Suprapubic skin (tissue), 4 donors: ENCODE results near the gene P2RY14. TPM values are rescaled to one million over a fixed set of nuclear protein-coding genes. Genes with fewer than 3 reads are reported as not detected.
"Not testable (repeated sequence)": the region's sequence is repeated elsewhere in the genome, so short reads cannot be mapped to it uniquely, and the experiment has no call there.

Experiments
- DNase-seq, 2 donors: peaks; one replicate each; pipeline ENCODE4 v3.0.0-alpha.2; 2019; ENCODE audit warnings: low spot score in 2 of 2
- H3K27ac ChIP-seq: fragments of 200-600 bp; sonication (generic); one replicate; pipeline ENCODE4 v1.5.1; 2019
- H3K27me3 ChIP-seq: fragments of 200-600 bp; sonication (generic); one replicate; pipeline ENCODE4 v1.5.1; 2019
- H3K36me3 ChIP-seq: fragments of 200-600 bp; sonication (generic); one replicate; pipeline ENCODE4 v1.5.1; 2019
- H3K4me1 ChIP-seq: fragments of 200-600 bp; sonication (generic); one replicate; pipeline ENCODE4 v1.5.1; 2019
- H3K4me3 ChIP-seq: fragments of 200-600 bp; sonication (generic); one replicate; pipeline ENCODE4 v1.5.1; 2019; ENCODE audit warnings: mild to moderate bottlenecking
- H3K9me3 ChIP-seq: fragments of 200-600 bp; sonication (generic); one replicate; pipeline ENCODE4 v1.5.1; 2019
- CTCF ChIP-seq, 2 donors: fragments of 200-600 bp in 1 of 2; fragments of 450-650 bp in 1 of 2; sonication (generic) in 1 of 2; IDR thresholded peaks; one replicate each; pipeline ENCODE4 v1.5.1; 2016 to 2019; ENCODE audit warnings: antibody characterized with exemption in 2 of 2, mild to moderate bottlenecking in 1 of 2, moderate library complexity in 1 of 2
- EP300 ChIP-seq: sonication (generic); formaldehyde crosslinking; IDR thresholded peaks from one replicate; pipeline ENCODE4 v1.6.1; 2017; ENCODE audit warnings: antibody characterized with exemption
- POLR2A ChIP-seq, 2 donors: fragments of 450-650 bp; IDR thresholded peaks; one replicate each; pipeline ENCODE4 v1.6.1; 2017; ENCODE audit warnings: antibody characterized with exemption in 2 of 2, mild to moderate bottlenecking in 2 of 2, moderate library complexity in 2 of 2
- POLR2AphosphoS5 ChIP-seq, 3 donors: sonication (generic); formaldehyde crosslinking; IDR thresholded peaks; one replicate each; pipeline ENCODE4 v1.6.1; 2017; ENCODE audit warnings: antibody characterized with exemption in 3 of 3
- WGBS: methylation state at CpG from one replicate; pipeline ENCODE4 v1.1.5; 2018; 5-methylcytosine and 5-hydroxymethylcytosine counted together
- total RNA-seq, 4 donors: library from RNA; depleted of rRNA; stranded (reverse); fragments of >200 nt; gene quantifications; one replicate each; pipeline ENCODE4 v1.1.0, GENCODE V29; 2016

The P2RY14 gene
- total RNA-seq, 4 donors from 2014 or later: 1.1 to 4.2 (median 2.4) TPM

- TF ChIP-seq CTCF (IDR thresholded peaks at IDR 0.05) (no peak), EP300 (no peak), POLR2AphosphoS5 (IDR thresholded peaks at IDR 0.05) (no peak), POLR2A (IDR thresholded peaks at IDR 0.05) (no peak)
- Histone ChIP-seq H3K9me3 (no peaks in the 10 kb centered on the region), H3K27ac (no peak overlapping the region), H3K4me3 (no peak overlapping the region), H3K4me1 (no peaks in the 10 kb centered on the region), H3K36me3 (no peaks in the 10 kb centered on the region), H3K27me3 (no peaks in the 10 kb centered on the region)
- no peak for DNase-seq
- 84% methylated on average over 1 of the region's 1 CpG for WGBS
Observed at GRCh38 chr3:151256749-151257148, 21.6 kb downstream of the P2RY14 start.

- Histone ChIP-seq H3K27me3 (no peaks in the 10 kb centered on the region), H3K4me3 (no peak overlapping the region), H3K27ac (no peak overlapping the region), H3K36me3 (no peaks in the 10 kb centered on the region), H3K9me3 (no peaks in the 10 kb centered on the region), H3K4me1 (peaks cover 4% of the 10 kb centered on the region)
- 63% methylated on average over 3 of the region's 3 CpGs for WGBS
- TF ChIP-seq POLR2A (IDR thresholded peaks at IDR 0.05) (no peak), EP300 (no peak)
- DNase-seq: no peak
Observed at GRCh38 chr3:151248772-151249337, 29.5 kb downstream of the P2RY14 start.

GRCh38 chr3:151242006-151242405 is 36.3 kb downstream of the P2RY14 start:
- H3K36me3 ChIP-seq, H3K4me3 ChIP-seq, H3K9me3 ChIP-seq, H3K27me3 ChIP-seq, H3K27ac ChIP-seq, DNase-seq, H3K4me1 ChIP-seq: not testable (repeated sequence)
- 90% methylated on average over 18 of the region's 18 CpGs for WGBS

GRCh38 chr3:151236736-151237135 is 41.6 kb downstream of the P2RY14 start:
- H3K27ac ChIP-seq: no peak overlapping the region
- H3K4me3 ChIP-seq: no peak overlapping the region
- H3K27me3 ChIP-seq: no peaks in the 10 kb centered on the region
- no peaks in the 10 kb centered on the region for H3K36me3 ChIP-seq
- TF ChIP-seq POLR2AphosphoS5 (IDR thresholded peaks at IDR 0.05) (no peak), CTCF (IDR thresholded peaks at IDR 0.05) (no peak), POLR2A (IDR thresholded peaks at IDR 0.05) (no peak), EP300 (no peak)
- H3K9me3 ChIP-seq: no peaks in the 10 kb centered on the region
- WGBS: 87% methylated on average over 7 of the region's 7 CpGs
- DNase-seq: no peak
- no peaks in the 10 kb centered on the region for H3K4me1 ChIP-seq

GRCh38 chr3:151236316-151236715 is 42.0 kb downstream of the P2RY14 start:
- no peak overlapping the region for H3K4me3 ChIP-seq
- no peaks in the 10 kb centered on the region for H3K27me3 ChIP-seq
- no peaks in the 10 kb centered on the region for H3K36me3 ChIP-seq
- H3K9me3 ChIP-seq: no peaks in the 10 kb centered on the region
- TF ChIP-seq POLR2A (IDR thresholded peaks at IDR 0.05): no peak
- TF ChIP-seq CTCF (IDR thresholded peaks at IDR 0.05): no peak
- TF ChIP-seq EP300: no peak
- no peak for TF ChIP-seq POLR2AphosphoS5 (IDR thresholded peaks at IDR 0.05)
- no peaks in the 10 kb centered on the region for H3K4me1 ChIP-seq
- no peak overlapping the region for H3K27ac ChIP-seq
- DNase-seq: no peak
- WGBS: 54% methylated on average over 2 of the region's 2 CpGs

GRCh38 chr3:151234825-151235224 is 43.5 kb downstream of the P2RY14 start:
- Histone ChIP-seq H3K9me3 (no peaks in the 10 kb centered on the region), H3K27me3 (no peaks in the 10 kb centered on the region), H3K4me1 (peaks cover 4% of the 10 kb centered on the region), H3K36me3 (no peaks in the 10 kb centered on the region), H3K27ac (no peak overlapping the region), H3K4me3 (no peak overlapping the region)
- no peak for TF ChIP-seq POLR2A (IDR thresholded peaks at IDR 0.05)
- TF ChIP-seq CTCF (IDR thresholded peaks at IDR 0.05): no peak
- no peak for TF ChIP-seq EP300
- no peak for TF ChIP-seq POLR2AphosphoS5 (IDR thresholded peaks at IDR 0.05)
- no peak for DNase-seq
- 93% methylated on average over 6 of the region's 6 CpGs for WGBS
